Tibial nerve (tissue), 3 donors: ENCODE data around the gene PLPPR3.

ENCODE experiments used
- CTCF ChIP-seq, 5 experiments: fragments of 200-600 bp in 3 of 5; fragments of 450-650 bp in 2 of 5; sonication (generic) in 3 of 5; IDR thresholded peaks; one replicate each; pipeline ENCODE4 v1.5.1; 2016 to 2019; ENCODE audit warnings: antibody characterized with exemption in 5 of 5, mild to moderate bottlenecking in 3 of 5, moderate library complexity in 2 of 5
- POLR2A ChIP-seq, 2 donors: fragments of 450-650 bp; IDR thresholded peaks; one replicate each; pipeline ENCODE4 v1.6.1; 2017; ENCODE audit warnings: antibody characterized with exemption in 2 of 2, mild to moderate bottlenecking in 2 of 2, moderate library complexity in 2 of 2

- TF ChIP-seq CTCF (IDR thresholded peaks at IDR 0.05) (no peak), POLR2A (IDR thresholded peaks at IDR 0.05) (no peak)
These were observed 23.2 kb downstream of the PLPPR3 start for GRCh38 chr19:798415-799075.
